NCI-H1436 (cell line): ENCODE measurements around the gene NTPCR.
"Not testable (repeated sequence)": the region's sequence is repeated elsewhere in the genome, so short reads cannot be mapped to it uniquely, and the experiment has no call there.

ENCODE experiments used
- DNase-seq: peaks from one replicate; lab custom pipeline; 2025; lab: John Stamatoyannopoulos, UW

NTPCR gene

DNA sequence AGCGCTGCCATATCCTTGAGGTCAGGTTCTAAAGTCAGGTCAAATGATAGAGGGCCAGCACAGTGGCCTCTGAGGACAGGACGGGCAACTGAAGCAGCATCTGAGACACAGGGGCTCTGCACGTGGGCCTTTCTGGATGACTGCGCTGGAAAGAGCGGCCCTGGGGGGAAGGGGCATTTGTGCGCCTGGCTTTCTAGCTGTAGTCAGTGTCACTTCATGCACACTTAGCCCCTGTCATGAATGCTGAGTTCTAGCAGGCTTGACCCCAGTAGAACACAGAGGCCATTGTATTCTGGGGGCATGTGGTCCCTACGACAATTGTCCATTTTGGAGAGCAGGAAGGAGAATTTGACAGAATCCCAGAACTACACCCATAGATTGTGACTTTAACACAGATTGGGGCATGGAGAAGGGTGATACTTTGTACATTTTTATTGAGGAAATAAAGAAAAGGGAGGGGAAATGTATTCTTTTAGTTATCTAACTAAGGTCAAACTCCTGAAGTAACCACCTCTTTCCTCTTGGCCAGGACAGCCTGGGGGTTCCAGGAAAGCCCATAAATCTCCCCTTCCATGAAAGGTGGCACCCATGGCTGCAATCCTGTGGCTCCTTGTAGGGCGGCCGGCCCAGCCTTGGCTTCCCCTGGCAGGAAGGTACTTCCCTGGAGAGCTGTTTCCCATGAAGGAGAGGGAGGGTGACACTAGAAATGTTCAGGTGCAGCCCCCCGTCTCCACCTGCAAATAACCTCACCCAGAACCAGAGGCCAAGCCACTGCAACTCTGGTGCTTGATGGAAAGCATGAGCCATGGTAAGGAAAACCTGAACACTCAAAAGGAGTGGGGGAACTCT lies 34.4 kb downstream of the NTPCR start:
- no peak for DNase-seq

GRCh38 chr1:232985882-232986526 lies 35.6 kb downstream of the NTPCR start:
- DNase-seq = no peak

GRCh38 chr1:232986527-232986922 lies 36.1 kb downstream of the NTPCR start:
- no peak for DNase-seq

DNA sequence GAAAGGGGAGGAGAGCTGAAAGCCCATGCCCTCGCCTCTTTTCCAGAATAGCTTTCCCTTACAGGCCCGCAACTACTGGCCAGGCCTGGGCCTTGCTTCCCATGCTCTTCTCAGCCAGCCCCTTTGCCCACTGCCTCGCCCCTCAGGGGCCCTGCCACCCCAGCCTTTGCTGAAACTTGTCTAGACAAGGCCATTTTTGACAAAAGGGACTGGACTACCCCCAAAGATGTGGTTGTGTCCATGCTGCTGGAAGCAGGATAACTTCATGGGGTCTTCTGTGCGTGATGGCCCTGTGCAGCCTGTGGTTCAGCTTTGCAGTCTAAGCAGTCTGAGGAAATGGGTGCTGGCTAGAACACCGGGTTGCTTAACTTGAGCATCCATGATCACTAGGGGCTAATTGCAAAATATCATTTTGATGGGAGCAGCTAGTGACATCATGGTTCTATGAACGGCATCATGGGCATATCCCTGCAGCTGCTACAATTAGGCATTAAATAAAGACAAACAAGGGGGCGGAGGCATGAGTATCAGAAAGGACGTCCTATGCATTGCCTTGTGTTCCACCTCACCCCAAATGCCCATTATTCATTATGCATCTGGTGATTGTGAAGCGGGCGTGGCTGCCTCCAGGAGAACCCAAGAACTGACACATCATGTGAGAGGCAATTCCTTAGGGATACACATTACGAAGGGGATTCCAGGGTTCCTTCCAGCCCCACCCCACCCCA lies 36.8 kb downstream of the NTPCR start:
- no peak for DNase-seq

GRCh38 chr1:232987774-232988140 lies 37.3 kb downstream of the NTPCR start:
- DNase-seq = no peak

- DNase-seq = no peak
Measured at GRCh38 chr1:232988572-232989040, 38.2 kb downstream of the NTPCR start.

GRCh38 chr1:232990176-232991128 lies 40.0 kb downstream of the NTPCR start:
- no peak for DNase-seq

DNA sequence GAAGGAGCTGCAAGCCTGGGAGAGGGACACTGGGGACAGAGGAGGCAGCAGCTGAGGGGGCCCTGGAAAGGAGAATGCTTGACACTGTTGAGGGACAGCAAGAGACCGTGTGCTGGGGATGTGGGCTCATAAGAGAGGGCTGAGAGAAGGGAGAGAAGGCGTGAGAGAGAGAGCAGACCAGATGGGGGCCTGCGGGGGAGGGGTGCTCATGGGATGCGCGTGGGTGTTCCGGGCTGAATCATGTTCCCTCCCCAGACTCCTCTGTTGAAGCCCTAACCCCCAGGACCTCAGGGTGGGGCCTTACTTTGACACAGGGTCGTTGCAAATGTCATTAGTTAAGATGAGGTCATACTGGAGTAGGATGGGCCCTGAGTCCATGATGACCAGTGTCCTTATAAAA lies 40.8 kb downstream of the NTPCR start:
- no peak for DNase-seq

DNA sequence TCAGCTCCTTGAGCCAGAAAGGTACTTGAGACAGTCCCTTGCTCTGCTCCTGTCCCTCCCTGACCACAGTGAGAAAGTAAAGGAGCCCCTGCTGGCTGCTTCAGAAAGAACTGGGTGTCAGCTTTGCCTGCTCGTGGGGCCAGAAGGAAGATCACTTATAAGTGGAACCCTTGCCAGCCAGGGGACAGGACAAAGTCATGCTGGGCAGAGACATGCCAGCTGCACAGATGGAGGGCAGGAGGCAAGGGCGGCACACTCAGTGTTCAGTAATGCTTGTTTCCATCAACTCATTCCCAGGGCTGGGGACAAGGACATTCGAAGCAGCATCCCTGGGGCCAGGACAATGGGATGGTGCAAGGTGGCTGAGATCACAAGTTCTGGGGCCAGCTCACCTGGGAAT lies 41.8 kb downstream of the NTPCR start:
- DNase-seq = no peak

DNA sequence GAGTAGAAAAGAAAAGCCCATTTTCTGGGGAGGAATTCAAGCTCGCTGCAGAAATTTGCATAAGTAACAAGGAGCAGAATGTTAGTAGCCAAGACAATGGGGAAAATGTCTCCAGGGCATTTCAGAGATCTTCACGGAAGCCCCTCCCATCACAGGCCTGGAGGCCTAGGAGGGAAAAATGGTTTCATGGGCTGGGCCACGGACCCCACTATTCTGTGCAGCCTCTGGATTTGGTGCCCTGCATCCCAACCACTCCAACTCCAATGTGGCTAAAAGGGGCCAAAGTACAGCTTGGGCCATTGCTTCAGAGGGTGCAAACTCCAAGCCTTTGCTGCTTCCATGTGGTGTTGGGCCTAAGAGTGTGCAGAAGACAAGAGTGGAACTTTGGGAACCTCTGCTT lies 43.1 kb downstream of the NTPCR start:
- DNase-seq = no peak

GRCh38 chr1:232995189-232995588 lies 44.8 kb downstream of the NTPCR start:
- DNase-seq = no peak

DNA sequence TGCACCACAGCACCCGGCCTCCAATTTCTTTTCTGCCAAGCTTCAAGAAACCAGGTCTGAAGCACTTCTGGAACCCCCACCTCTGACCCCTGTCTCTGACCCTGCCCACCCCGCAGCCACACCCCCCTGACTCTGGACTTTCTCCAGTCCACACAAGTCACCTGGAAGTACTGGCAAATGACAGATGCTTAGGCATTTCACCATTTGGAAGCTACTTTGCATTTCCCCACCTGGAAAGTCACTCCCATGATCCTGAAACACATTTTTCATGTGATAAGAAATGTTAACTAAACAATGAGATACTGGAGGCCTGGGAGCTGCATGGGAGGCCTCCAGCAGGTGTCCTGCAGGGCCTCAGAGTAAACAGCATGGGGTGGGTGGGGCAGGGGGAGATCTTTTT lies 45.7 kb downstream of the NTPCR start:
- DNase-seq = no peak

- no peak for DNase-seq
Measured at GRCh38 chr1:232998138-232998537, 47.7 kb downstream of the NTPCR start.

- no peak for DNase-seq
Measured at GRCh38 chr1:232998646-232999045, 48.2 kb downstream of the NTPCR start.

- DNase-seq = no peak
Measured at GRCh38 chr1:232999956-233000625, 49.7 kb downstream of the NTPCR start.

- not testable (repeated sequence) for DNase-seq
Measured at GRCh38 chr1:233003638-233004037, 53.2 kb downstream of the NTPCR start.

- DNase-seq = no peak
Measured at GRCh38 chr1:233004451-233004850, 54.0 kb downstream of the NTPCR start.

GRCh38 chr1:233005156-233005555 lies 54.7 kb downstream of the NTPCR start:
- peak; percentile 10 for DNase-seq

GRCh38 chr1:233005703-233006102 lies 55.3 kb downstream of the NTPCR start:
- DNase-seq = no peak

GRCh38 chr1:233006108-233006507 lies 55.7 kb downstream of the NTPCR start:
- DNase-seq = no peak

DNA sequence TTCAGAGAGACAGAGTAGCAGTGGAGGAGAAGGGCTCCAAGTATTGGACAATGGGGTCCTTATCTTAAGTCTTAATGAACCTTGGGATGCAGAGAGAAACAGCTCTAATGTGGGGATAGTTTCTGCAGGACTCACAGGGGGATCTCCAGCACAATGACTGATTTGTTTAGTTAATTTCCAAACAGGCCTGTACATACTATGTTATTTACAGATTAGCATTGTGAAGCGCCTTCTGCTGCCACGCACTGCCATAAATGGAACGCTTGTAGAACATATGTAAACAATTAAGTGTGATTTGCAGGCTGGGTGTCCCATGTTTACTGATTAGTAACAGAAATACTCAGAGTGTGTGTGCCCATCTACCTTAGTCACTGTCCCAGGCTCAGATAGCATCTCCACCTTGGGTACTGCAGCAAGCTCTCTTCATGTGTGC lies 56.1 kb downstream of the NTPCR start:
- no peak for DNase-seq
